Measurements from ENCODE around the gene THSD7A.

Gene THSD7A

GRCh38 chr7:11703829-11704228 is 128.2 kb downstream of the THSD7A start:
- no peak for DNase-seq

- no peak for DNase-seq
These were observed 129.1 kb downstream of the THSD7A start for GRCh38 chr7:11702938-11703337.

GRCh38 chr7:11701829-11702560 is 130.0 kb downstream of the THSD7A start:
- no peak for DNase-seq

- DNase-seq = no peak
These were observed 132.3 kb downstream of the THSD7A start for GRCh38 chr7:11699666-11700065.

GRCh38 chr7:11698384-11698871 is 133.6 kb downstream of the THSD7A start:
- peak in 1 of 2 experiments; percentile 55 for DNase-seq

- no peak for DNase-seq
These were observed 141.6 kb downstream of the THSD7A start for GRCh38 chr7:11690395-11690794.

GRCh38 chr7:11689096-11689495 is 142.9 kb downstream of the THSD7A start:
- peak in 1 of 2 experiments; percentile 37 for DNase-seq

GRCh38 chr7:11681461-11681860 is 150.5 kb downstream of the THSD7A start:
- no peak for DNase-seq

GRCh38 chr7:11675163-11675562 is 156.8 kb downstream of the THSD7A start:
- DNase-seq = no peak

GRCh38 chr7:11668727-11669126 is 163.3 kb downstream of the THSD7A start:
- no peak for DNase-seq

GRCh38 chr7:11667810-11668185 is 164.2 kb downstream of the THSD7A start:
- DNase-seq = no peak

- DNase-seq = no peak
These were observed 164.8 kb downstream of the THSD7A start for GRCh38 chr7:11667071-11667809.

GRCh38 chr7:11665357-11665756 is 166.6 kb downstream of the THSD7A start:
- DNase-seq = peak in 1 of 2 experiments; percentile 30

- no peak for DNase-seq
These were observed 176.4 kb downstream of the THSD7A start for GRCh38 chr7:11655642-11656041.

- no peak for DNase-seq
These were observed 176.8 kb downstream of the THSD7A start for GRCh38 chr7:11655163-11655562.

GRCh38 chr7:11650500-11650899 is 181.5 kb downstream of the THSD7A start:
- DNase-seq = no peak

- peak in 1 of 2 experiments; percentile 50 for DNase-seq
These were observed 182.0 kb downstream of the THSD7A start for GRCh38 chr7:11650030-11650429.

- no peak for DNase-seq
These were observed 183.0 kb downstream of the THSD7A start for GRCh38 chr7:11648980-11649379.

- DNase-seq = no peak
These were observed 183.9 kb downstream of the THSD7A start for GRCh38 chr7:11648101-11648500.

GRCh38 chr7:11642841-11643240 is 189.2 kb downstream of the THSD7A start:
- DNase-seq = no peak

- no peak for DNase-seq
These were observed 189.7 kb downstream of the THSD7A start for GRCh38 chr7:11642276-11642675.

- DNase-seq = no peak
These were observed 193.8 kb downstream of the THSD7A start for GRCh38 chr7:11638011-11638774.

GRCh38 chr7:11636274-11636673 is 195.7 kb downstream of the THSD7A start:
- no peak for DNase-seq
